ENCODE results near the gene SHD.
"Not testable (repeated sequence)": the region's sequence is repeated elsewhere in the genome, so short reads cannot be mapped to it uniquely, and the experiment has no call there.

Gene SHD

GRCh38 chr19:4267901-4268815 lies 10.9 kb upstream of the SHD start:
- DNase-seq, result no peak

- no peak for DNase-seq
These were observed 10.1 kb upstream of the SHD start for GRCh38 chr19:4268816-4269430.

GRCh38 chr19:4272894-4273293 lies 6.2 kb upstream of the SHD start:
- no peak for DNase-seq

GRCh38 chr19:4274321-4274686 lies 4.8 kb upstream of the SHD start:
- not testable (repeated sequence) for DNase-seq

- no peak for DNase-seq
These were observed 1.8 kb upstream of the SHD start for GRCh38 chr19:4277191-4277696.

- no peak for DNase-seq
These were observed 1.1 kb upstream of the SHD start for GRCh38 chr19:4278010-4278409.

- no peak for DNase-seq
These were observed 132 bp downstream of the SHD start for GRCh38 chr19:4279267-4279529.

- no peak for DNase-seq
These were observed 710 bp downstream of the SHD start for GRCh38 chr19:4279530-4280422.

- no peak for DNase-seq
These were observed 5.3 kb downstream of the SHD start for GRCh38 chr19:4284176-4284958.

GRCh38 chr19:4284974-4285373 lies 5.9 kb downstream of the SHD start:
- no peak for DNase-seq

GRCh38 chr19:4286141-4286540 lies 7.1 kb downstream of the SHD start:
- not testable (repeated sequence) for DNase-seq

- DNase-seq, result no peak
These were observed 9.2 kb downstream of the SHD start for GRCh38 chr19:4288091-4288777.

GRCh38 chr19:4291184-4291732 lies 12.2 kb downstream of the SHD start:
- no peak for DNase-seq

GRCh38 chr19:4292515-4292914 lies 13.4 kb downstream of the SHD start:
- DNase-seq, result no peak

GRCh38 chr19:4294389-4294788 lies 15.3 kb downstream of the SHD start:
- DNase-seq, result no peak

- DNase-seq, result no peak
These were observed 17.1 kb downstream of the SHD start for GRCh38 chr19:4295972-4296771.

GRCh38 chr19:4297901-4298809 lies 19.1 kb downstream of the SHD start:
- DNase-seq, result no peak

- DNase-seq, result no peak
These were observed 19.9 kb downstream of the SHD start for GRCh38 chr19:4298810-4299550.

- DNase-seq, result no peak
These were observed 21.5 kb downstream of the SHD start for GRCh38 chr19:4300589-4300988.

Measured in CD4-positive, alpha-beta T cell treated with Interleukin-12 subunit alpha and Interleukin-12 subunit beta, for 1 hour (primary cell).